ENCODE measurements around the gene AMPD1.

The AMPD1 gene

GRCh38 chr1:114695430-114696058 lies at the start of gene AMPD1:
Gene AMPD1, minus strand, starts transcription at chr1:114695546. Its CDS starts 75 bp downstream, at chr1:114695471.
- DNase-seq = no peak

GRCh38 chr1:114741963-114742746 lies 46.8 kb upstream of the AMPD1 start:
- no peak for DNase-seq

DNA sequence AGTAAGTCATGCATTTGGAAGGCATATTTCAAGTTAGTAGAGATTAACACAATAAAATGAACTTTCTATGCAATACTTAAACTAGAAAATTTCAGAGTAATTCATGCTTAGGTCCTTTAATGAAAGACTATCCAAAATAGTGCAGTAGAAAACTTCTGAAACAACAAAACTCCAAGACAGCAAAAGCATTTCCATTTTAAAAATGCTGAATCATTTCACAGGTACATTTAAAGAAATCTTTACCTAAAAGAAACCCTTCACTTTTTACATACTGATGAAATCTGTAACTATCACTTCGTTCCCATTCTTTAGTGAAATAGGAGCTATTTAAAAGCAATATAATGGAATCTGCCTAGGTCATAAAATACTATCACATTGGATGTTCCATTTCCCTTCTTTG lies 45.0 kb upstream of the AMPD1 start:
- DNase-seq = no peak

DNA sequence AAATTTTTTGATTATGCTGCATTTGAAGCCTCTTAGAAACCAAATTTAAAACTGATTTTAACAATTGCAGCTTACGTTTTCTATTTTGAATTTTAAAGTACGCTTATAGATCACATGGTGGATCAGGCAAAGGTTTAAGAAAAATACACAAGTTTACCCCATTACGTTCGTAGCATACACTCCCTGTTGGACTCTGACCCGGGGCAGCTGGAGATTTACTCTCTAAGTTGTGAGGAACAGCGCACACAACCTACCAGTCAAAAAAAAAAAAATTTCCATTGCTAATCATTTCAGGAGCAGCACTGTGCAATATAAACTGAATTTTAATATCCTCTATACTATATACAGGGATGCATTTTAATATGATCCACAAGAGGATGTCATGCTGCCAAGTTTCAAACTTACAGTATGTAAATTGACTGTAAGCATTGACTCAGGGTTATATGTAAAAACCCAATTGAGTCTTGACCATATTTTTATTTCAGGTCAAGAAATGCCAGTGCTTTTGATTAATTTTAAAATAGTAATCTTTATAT lies 42.0 kb upstream of the AMPD1 start:
- no peak for DNase-seq

DNA sequence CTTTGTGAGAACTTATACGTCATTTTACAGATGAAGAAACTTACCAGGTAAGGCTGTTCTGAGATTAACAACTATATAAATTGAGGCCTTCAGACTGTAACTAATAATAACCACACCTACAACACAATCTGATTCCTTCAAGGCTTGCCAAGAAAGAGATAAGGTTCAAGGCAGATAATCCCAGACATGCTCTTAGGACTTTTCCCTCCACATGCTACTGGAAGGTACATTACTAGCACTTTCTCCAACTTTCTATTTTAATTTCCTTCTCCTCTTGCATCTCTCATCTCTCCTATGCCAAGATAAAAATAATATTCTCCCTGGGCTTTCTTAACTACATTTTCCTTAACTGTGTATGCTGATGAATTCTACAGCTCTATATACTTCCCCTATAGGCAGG lies 40.1 kb upstream of the AMPD1 start:
- no peak for DNase-seq

DNA sequence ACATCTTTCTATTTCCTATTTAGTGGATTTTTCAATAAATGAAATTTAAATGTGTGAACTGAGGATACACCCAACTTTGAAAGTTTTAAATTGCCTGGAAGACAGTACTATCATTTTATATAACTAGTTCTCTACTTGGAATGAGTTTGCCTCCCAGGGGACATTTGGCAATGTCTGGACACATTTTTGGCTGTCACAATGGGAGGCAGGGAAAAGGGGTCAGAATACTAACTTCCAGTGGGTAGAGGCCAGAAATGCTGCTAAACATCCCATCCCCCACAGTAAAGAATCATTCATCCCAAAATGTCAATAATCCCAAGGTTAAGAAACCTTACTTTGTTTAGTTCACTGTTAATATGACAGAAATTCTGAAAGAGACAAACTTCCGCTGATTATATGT lies 34.4 kb upstream of the AMPD1 start:
- DNase-seq = no peak

- no peak for DNase-seq
Observed at GRCh38 chr1:114728553-114728952, 33.2 kb upstream of the AMPD1 start.

DNA sequence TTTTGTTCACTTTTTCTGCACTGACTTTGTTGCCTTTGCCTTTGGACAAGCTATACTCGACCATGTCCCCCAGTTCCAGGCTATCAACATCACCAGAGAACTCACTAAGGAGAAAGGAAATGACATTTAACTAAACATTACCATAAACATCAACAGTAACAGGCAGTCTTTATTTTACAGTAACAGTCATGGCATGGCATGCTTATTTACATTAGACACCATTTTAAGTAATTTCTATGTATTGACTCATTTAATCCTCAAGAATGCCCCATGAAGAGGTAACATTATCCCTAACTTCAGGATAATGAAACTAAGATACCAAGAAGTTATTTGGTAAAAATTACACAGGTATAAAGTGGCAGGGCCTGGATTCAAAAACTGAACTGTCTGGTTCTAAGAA lies 29.9 kb upstream of the AMPD1 start:
- DNase-seq = no peak

- DNase-seq = no peak
Observed at GRCh38 chr1:114723915-114724314, 28.6 kb upstream of the AMPD1 start.

GRCh38 chr1:114723457-114723856 lies 28.1 kb upstream of the AMPD1 start:
- DNase-seq = no peak

DNA sequence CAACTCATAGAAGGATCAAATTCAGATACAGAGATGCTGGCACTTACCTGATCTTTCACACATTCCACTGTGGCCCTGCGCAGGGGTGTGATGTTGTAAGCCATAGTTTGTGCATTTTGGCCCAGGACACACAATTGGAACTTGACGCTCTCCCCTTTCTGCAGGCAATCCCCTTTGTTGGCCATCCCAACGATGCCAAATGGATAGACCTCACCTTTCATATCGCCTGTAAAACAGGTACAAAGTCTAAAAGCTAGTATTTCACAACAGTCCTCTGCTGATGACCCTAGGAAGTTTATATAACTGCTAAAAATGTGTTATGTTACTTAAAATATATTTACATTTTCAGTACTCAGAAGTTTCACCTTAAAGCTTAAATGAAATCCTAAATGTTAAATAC lies 25.1 kb upstream of the AMPD1 start:
- DNase-seq = no peak

DNA sequence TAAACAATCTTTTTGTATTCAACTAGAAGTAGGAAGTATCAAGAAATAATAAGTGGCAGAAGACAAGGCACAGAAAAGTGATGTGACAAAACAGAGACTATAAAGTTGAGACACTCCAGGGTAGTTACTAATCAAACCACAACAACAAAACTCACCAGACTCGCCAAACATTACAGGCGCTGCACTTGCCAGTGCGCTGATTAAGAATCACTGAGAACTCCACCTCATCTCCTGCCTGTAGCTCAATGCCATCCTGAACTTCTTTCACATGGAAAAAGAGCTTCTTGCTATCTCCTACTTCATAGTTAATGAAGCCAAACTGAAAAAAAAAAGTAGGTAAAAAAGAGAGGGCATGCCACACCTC lies 24.1 kb upstream of the AMPD1 start:
- no peak for DNase-seq

DNA sequence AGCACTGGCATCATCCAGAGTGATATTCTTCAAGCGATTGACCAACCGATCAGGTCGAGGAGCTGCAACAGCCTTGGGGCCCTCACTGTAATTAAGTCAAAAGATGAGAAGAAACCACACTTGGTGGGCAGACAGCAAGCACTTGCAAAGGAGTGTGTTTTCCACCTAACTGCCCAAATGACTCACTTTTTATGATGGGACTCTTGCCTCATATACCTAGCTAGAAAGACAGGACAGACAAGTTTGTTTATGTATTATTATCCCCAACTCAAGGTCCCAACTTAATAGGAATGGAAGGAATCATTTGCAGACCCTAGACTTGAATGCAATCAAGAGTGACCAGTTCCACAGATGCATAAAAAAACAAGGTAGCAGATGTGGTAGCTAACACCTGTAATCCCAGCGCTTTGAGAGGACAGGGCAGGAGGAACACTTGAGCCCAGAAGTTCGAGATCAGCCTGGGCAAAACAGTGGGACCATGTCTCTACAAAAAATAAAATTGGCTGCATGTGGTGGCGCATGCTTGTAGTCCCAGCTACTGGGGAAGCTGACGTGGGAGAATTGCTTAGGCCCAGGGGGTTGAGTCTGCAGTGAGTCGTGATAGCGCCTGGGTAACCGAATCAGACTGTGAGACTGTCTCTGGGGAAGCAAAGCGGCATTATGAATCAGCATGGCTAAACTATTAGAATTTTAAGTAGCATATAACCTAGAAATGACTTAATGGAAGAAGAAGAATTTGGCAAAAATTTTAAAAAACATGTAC lies 23.5 kb upstream of the AMPD1 start:
- no peak for DNase-seq

- DNase-seq = peak; percentile 97
Observed at GRCh38 chr1:114716304-114717170, 21.2 kb upstream of the AMPD1 start, which contains the start of gene NRAS. Gene NRAS, minus strand, starts transcription at chr1:114716771. Its CDS starts 611 bp downstream, at chr1:114716160.

DNA sequence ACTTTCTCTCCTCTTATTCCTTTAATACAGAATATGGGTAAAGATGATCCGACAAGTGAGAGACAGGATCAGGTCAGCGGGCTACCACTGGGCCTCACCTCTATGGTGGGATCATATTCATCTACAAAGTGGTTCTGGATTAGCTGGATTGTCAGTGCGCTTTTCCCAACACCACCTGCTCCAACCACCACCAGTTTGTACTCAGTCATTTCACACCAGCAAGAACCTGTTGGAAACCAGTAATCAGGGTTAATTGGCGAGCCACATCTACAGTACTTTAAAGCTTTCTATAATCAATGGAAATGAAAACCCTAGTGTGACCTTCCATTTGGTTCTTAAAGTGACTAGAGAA lies 20.6 kb upstream of the AMPD1 start:
- no peak for DNase-seq

DNA sequence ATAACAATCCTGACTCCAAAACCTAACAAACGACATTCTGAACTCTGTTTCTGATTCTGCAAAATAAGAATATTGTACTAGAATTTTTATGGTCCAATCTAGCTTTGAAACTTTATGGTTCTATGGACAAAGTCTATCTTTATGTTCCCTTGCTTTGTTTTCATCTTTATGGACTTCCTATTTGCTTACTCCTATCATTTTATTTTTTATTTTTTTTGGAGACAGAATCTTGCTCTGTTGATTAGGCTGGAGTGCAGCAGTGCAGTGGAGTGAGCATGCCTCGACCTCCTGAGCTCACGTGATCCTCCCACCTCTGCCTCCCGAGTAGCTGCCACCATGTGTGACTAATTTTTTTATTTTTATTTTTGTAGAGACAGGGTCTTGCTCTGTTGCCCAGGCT lies 17.6 kb upstream of the AMPD1 start:
- DNase-seq = no peak

DNA sequence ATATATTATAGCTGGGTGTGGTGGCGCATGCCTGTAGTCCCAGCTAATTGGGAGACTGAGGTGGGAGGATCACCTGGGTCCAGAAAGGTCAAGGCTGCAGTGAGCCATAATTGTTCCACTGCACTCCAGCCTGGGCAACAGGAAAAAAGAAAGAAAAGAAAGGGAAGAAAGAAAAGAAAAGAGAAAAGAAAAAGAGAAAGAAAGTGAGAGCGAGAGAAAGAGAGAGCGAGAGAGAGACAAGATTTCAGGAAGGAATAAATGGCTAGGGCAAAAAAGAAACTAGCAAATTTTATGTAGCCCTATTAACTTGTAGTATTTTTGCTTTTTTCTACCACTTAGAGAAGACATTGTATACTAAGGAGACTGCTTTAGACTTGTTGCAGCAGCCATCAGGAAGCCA lies 15.0 kb upstream of the AMPD1 start:
- no peak for DNase-seq

DNA sequence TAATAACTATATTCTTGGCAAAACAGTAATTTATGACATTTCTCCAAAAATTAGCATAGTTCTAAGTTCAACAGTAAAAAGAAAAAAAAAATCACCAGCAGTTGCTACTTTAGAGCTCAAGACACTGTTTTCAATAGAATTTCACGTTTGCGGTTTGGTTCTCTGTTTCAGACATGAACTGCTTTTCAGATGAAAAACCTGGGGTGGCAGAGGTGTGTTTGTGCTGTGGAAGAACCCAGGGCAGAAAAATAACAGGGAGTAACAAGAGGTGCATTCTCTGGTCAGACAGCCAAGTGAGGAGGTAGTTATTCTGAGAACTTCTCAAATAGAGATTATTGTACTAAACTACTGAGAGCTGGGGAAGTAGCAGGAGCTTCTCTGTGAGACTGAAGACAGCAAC lies 12.3 kb upstream of the AMPD1 start:
- no peak for DNase-seq

- DNase-seq = no peak
Observed at GRCh38 chr1:114703242-114703641, 7.9 kb upstream of the AMPD1 start.

DNA sequence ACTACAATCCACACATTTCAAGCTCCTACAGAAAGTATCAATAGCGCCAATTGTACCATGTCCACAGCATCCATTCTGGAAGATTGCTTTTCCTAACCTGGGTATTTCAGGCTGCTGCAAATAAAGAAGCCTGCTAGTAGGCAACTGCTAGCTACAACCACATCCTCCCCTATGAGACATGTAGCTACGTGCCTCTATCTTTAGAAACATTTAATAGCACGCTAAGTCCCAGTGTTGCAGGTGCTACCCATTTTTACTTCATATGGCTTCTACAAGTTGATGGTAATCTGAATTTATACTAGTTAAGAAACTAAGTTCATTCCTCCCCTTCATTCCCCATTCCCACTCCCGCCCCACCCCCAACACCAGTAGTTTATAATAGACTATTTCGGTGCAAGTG lies 7.4 kb upstream of the AMPD1 start:
- DNase-seq = no peak

DNA sequence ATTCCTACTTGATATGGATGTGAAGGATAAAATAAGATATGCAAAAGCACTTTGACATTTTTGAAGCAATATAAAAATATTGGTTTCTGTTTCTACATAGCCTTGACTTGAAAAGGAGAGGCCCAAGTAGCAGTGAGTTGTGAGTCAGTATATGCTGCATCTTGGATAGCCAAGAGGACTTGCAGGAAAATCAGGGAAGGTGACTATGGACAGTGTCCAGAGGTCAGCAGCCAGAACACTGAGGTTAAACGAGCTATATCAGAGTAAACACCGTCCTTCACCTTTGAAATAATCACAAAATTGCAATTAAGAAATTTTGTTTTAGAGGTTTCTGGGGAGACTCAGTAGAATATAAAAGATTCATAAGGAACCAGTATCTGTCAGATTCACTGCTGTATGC lies 6.6 kb upstream of the AMPD1 start:
- DNase-seq = no peak

- no peak for DNase-seq
Observed at GRCh38 chr1:114700036-114700600, 4.8 kb upstream of the AMPD1 start.
